Epithelial cell of esophagus (primary cell): Measurements from ENCODE around the gene CACNB4.
"Not testable (repeated sequence)": the region's sequence is repeated elsewhere in the genome, so short reads cannot be mapped to it uniquely, and the experiment has no call there.

Source experiments
- DNase-seq: peaks from one replicate; pipeline ENCODE4 v3.0.0; 2010; ENCODE audit warnings: low read depth
- H3K4me3 ChIP-seq: 2 replicates; pipeline ENCODE4 v1.5.1; 2011; ENCODE audit warnings: mild to moderate bottlenecking, low read length, control low read depth
- CTCF ChIP-seq: IDR thresholded peaks from 2 replicates; pipeline ENCODE4 v1.5.1; 2011; ENCODE audit warnings: low read depth, mild to moderate bottlenecking, low read length, control low read depth, inconsistent platforms; ENCODE audit not compliant: insufficient read depth; ENCODE audit errors: missing control alignments

The CACNB4 gene

DNA sequence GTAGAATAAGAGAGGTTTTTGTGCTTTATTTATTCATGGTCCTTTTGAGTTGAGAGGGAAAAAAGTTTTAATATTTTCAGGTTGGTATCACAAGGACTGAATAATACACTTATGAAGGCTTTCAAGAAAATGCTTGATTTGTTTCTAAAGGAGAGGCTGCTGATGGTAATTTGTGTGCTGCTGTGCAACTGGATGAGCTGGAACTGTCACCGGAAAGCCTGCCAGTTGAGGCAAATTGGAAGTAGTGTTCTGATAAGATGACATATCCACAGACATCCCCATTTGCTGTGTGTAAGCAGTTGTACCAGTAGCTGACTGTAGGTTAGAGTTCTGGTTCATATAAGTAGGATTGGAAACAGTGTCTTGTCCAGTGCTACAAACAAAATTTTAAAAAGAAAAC lies 21.6 kb upstream of the CACNB4 start:
- TF ChIP-seq CTCF, result no peak
- H3K4me3 ChIP-seq, result no peak overlapping the region
- DNase-seq, result no peak

- H3K4me3 ChIP-seq, result no peak overlapping the region
- peak; percentile 29 for TF ChIP-seq CTCF
- peak; percentile 10 for DNase-seq
These were observed 17.1 kb upstream of the CACNB4 start for GRCh38 chr2:152115952-152116351.

GRCh38 chr2:152114366-152114765 lies 15.5 kb upstream of the CACNB4 start:
- no peak overlapping the region for H3K4me3 ChIP-seq
- no peak for TF ChIP-seq CTCF
- no peak for DNase-seq

DNA sequence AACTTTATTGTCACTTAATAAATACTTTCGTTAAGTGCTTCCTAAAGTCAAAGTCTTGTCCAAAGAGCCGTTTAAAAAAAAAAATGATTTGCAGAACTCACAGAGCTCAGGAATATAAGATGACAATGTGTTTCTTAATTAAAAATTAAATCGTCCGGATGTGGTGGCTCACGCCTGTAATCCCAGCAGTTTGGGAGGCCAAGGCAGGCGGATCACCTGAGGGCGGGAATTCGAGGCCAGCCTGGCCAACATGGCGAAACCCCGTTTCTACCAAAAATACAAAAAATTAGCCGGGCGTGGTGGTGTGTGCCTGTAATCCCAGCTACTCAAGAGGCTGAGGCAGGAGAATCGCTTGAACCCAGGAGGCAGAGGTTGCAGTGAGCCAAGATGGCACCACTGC lies 8.3 kb upstream of the CACNB4 start:
- H3K4me3 ChIP-seq, DNase-seq: not testable (repeated sequence)

DNA sequence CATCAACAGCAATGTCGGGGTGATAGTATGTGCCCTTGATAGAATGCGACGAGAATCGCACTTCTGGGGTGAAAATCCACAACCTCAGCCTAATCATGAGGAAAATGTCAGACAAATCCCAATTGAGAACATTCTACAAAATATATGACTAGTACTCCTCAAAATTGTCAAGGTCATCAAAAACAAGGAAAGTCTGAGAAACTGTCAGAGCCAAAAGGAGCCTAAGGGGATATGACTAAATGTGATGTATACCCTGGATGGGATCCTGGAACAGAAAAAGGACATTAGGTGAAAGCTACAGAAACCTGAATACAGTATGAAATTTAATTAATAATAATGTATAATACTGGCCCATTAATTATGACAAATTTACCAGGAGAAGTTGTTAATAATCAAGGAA lies 7.6 kb upstream of the CACNB4 start:
- TF ChIP-seq CTCF, result no peak
- DNase-seq, result peak; percentile 46
- H3K4me3 ChIP-seq, result no peak overlapping the region

DNA sequence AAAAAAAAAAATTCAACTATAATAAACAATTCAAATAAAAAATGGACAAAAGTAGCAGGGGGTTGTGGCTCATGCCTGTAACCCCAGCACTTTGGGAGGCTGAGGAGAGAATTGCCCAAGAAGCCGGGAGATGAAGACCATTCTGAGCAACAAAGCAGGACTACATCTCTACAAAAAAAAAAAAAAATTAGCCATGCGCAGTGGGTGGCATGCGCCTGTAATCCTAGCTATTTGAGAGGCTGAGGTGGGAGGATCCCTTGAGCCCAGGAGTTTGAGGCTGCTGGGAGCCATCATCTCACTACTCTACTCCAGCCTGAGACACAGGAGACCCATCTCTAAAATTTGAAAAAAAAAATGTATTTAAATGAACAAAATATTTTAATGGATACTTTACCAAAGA lies 4.4 kb upstream of the CACNB4 start:
- no peak for DNase-seq
- TF ChIP-seq CTCF, result no peak
- H3K4me3 ChIP-seq, result no peak overlapping the region

GRCh38 chr2:152100961-152101360 lies 2.1 kb upstream of the CACNB4 start:
- no peak for DNase-seq
- no peak overlapping the region for H3K4me3 ChIP-seq
- TF ChIP-seq CTCF, result no peak
